Jurkat, Clone E6-1 (cell line): ENCODE results near the gene ALG14.

Source experiments
- DNase-seq: peaks from one replicate; pipeline ENCODE4 v3.0.0-alpha.2; 2011; ENCODE audit warnings: low read depth, low spot score
- H3K4me3 ChIP-seq: 2 replicates; pipeline ENCODE4 v1.5.1; 2011; ENCODE audit warnings: mild to moderate bottlenecking, low read length, control low read depth, moderate library complexity

The ALG14 gene

GRCh38 chr1:94970783-94971182 is 102.0 kb downstream of the ALG14 start:
- no peak for DNase-seq
- H3K4me3 ChIP-seq: no peak overlapping the region

- DNase-seq: no peak
- H3K4me3 ChIP-seq: no peak overlapping the region
Measured at GRCh38 chr1:94969137-94969536, 103.6 kb downstream of the ALG14 start.

GRCh38 chr1:94966033-94966432 is 106.7 kb downstream of the ALG14 start:
- no peak for DNase-seq

GRCh38 chr1:94963864-94964263 is 108.9 kb downstream of the ALG14 start:
- H3K4me3 ChIP-seq: no peak overlapping the region
- DNase-seq: no peak

More at GRCh38 chr1:94966033-94966432, 106.7 kb downstream of the ALG14 start:
- no peak overlapping the region for H3K4me3 ChIP-seq

- no peak overlapping the region for H3K4me3 ChIP-seq
- DNase-seq: peak; percentile 9
Measured at GRCh38 chr1:94962409-94963265, 110.1 kb downstream of the ALG14 start.

- H3K4me3 ChIP-seq: no peak overlapping the region
- no peak for DNase-seq
Measured at GRCh38 chr1:94961988-94962387, 110.8 kb downstream of the ALG14 start.

- DNase-seq: no peak
- H3K4me3 ChIP-seq: no peak overlapping the region
Measured at GRCh38 chr1:94961582-94961981, 111.2 kb downstream of the ALG14 start.

GRCh38 chr1:94958081-94958480 is 114.7 kb downstream of the ALG14 start:
- no peak overlapping the region for H3K4me3 ChIP-seq
- no peak for DNase-seq

GRCh38 chr1:94955767-94956632 is 116.8 kb downstream of the ALG14 start:
- no peak overlapping the region for H3K4me3 ChIP-seq
- DNase-seq: no peak

GRCh38 chr1:94954263-94955220 is 118.2 kb downstream of the ALG14 start:
- DNase-seq: no peak
- H3K4me3 ChIP-seq: no peak overlapping the region

- no peak overlapping the region for H3K4me3 ChIP-seq
- DNase-seq: no peak
Measured at GRCh38 chr1:94953746-94954145, 119.0 kb downstream of the ALG14 start.

GRCh38 chr1:94953107-94953506 is 119.6 kb downstream of the ALG14 start:
- DNase-seq: no peak
- H3K4me3 ChIP-seq: no peak overlapping the region

GRCh38 chr1:94952539-94952938 is 120.2 kb downstream of the ALG14 start:
- DNase-seq: no peak
- H3K4me3 ChIP-seq: no peak overlapping the region

GRCh38 chr1:94951509-94952208 is 121.1 kb downstream of the ALG14 start:
- DNase-seq: no peak
- no peak overlapping the region for H3K4me3 ChIP-seq

- no peak for DNase-seq
- no peak overlapping the region for H3K4me3 ChIP-seq
Measured at GRCh38 chr1:94951046-94951445, 121.7 kb downstream of the ALG14 start.

GRCh38 chr1:94949681-94950661 is 122.8 kb downstream of the ALG14 start:
- no peak overlapping the region for H3K4me3 ChIP-seq
- DNase-seq: peak; percentile 25

- no peak overlapping the region for H3K4me3 ChIP-seq
- no peak for DNase-seq
Measured at GRCh38 chr1:94947437-94947836, 125.3 kb downstream of the ALG14 start.
